Panc1 (cell line): ENCODE data around the gene GARS1. TPM values are rescaled to one million over a fixed set of nuclear protein-coding genes. Genes with fewer than 3 reads are reported as not detected.

Experiments used
- ATAC-seq: fragments of 200-7000 bp; cut with Tn5 transposase; 2 replicates; pipeline ENCODE4 v1.9.1; 2020; ENCODE audit warnings: mild to moderate bottlenecking, moderate library complexity
- BruUV-seq: library from RNA; stranded (reverse); fragments of 400-500 nt; replicated peaks from 2 replicates; lab custom pipeline; 2021; lab: Mats Ljungman, UMichigan
- CTCF ChIA-PET: fragments of 300-600 bp; sonication (Branson Sonifier 250); formaldehyde crosslinking; loops from one replicate; lab custom pipeline; 2022; ENCODE audit warnings: antibody characterized with exemption; lab: Charles Lee
- POLR2A ChIA-PET: fragments of 300-600 bp; sonication (Branson Sonifier 250); formaldehyde crosslinking; loops from one replicate; lab custom pipeline; 2022; ENCODE audit warnings: antibody characterized with exemption; lab: Charles Lee
- DNase-seq: peaks from one replicate; pipeline ENCODE4 v3.0.0-alpha.2; 2010; ENCODE audit warnings: low read depth, low spot score
- H3K27ac ChIP-seq: 2 replicates; pipeline ENCODE4 v1.5.1; 2011; ENCODE audit warnings: mild to moderate bottlenecking, low read length, inconsistent platforms
- H3K27me3 ChIP-seq: fragments of 200-500 bp; sonication (Bioruptor generic); 2 replicates; pipeline ENCODE4 v1.6.0; 2014; ENCODE audit warnings: low read length, inconsistent platforms; ENCODE audit not compliant: control insufficient read depth, insufficient read depth
- H3K36me3 ChIP-seq: fragments of 200-500 bp; sonication (Bioruptor generic); 2 replicates; pipeline ENCODE4 v1.5.1; 2014; ENCODE audit warnings: inconsistent platforms, mild to moderate bottlenecking, low read length, moderate library complexity; ENCODE audit not compliant: control insufficient read depth, insufficient read depth
- H3K4me1 ChIP-seq: 2 replicates; pipeline ENCODE4 v1.5.1; 2011; ENCODE audit warnings: inconsistent platforms, mild to moderate bottlenecking, low read length, moderate library complexity; ENCODE audit not compliant: control insufficient read depth, insufficient read depth
- H3K4me3 ChIP-seq, 2 experiments: 2 replicates each; pipeline ENCODE4 v1.5.1; 2011 to 2012; ENCODE audit warnings: low read depth in 2 of 2, low read length in 2 of 2, mild to moderate bottlenecking in 2 of 2, inconsistent platforms in 1 of 2, moderate library complexity in 1 of 2
- H3K9me3 ChIP-seq: fragments of 200-500 bp; sonication (Bioruptor generic); 2 replicates; pipeline ENCODE4 v1.5.1; 2014; ENCODE audit warnings: low read depth, mild to moderate bottlenecking, inconsistent platforms, low read length, moderate library complexity; ENCODE audit not compliant: control insufficient read depth, insufficient read depth
- CTCF ChIP-seq: fragments of 450-650 bp; IDR thresholded peaks from 2 replicates; pipeline ENCODE4 v1.5.1; 2017; ENCODE audit warnings: mild to moderate bottlenecking
- POLR2AphosphoS5 ChIP-seq: IDR thresholded peaks from 2 replicates; pipeline ENCODE4 v1.6.1; 2012; ENCODE audit warnings: mild to moderate bottlenecking, low read depth, low read length, moderate library complexity
- REST ChIP-seq, 2 experiments: IDR thresholded peaks; 2 replicates each; pipeline ENCODE4 v1.6.1; 2011 to 2012; ENCODE audit warnings: low read depth in 2 of 2, control low read depth in 1 of 2, low read length in 1 of 2, mild to moderate bottlenecking in 1 of 2, moderate library complexity in 1 of 2; ENCODE audit not compliant: insufficient read depth in 1 of 2
- SIN3A ChIP-seq: IDR thresholded peaks from 2 replicates; pipeline ENCODE4 v1.6.1; 2012; ENCODE audit warnings: low read depth, mild to moderate bottlenecking, low read length, moderate library complexity, borderline replicate concordance; ENCODE audit not compliant: insufficient read depth
- TCF7L2 ChIP-seq: IDR thresholded peaks from 2 replicates; pipeline ENCODE4 v1.6.1; 2011; ENCODE audit warnings: mild to moderate bottlenecking, low read depth, low read length, inconsistent platforms
- in situ Hi-C: cut with HindIII; loops from 2 replicates; pipeline ENCODE4 v1.10.0; 2016; ENCODE audit warnings: low sequenced_read_pairs, low pct_unique_long_range_greater_than_20kb
- intact Hi-C: fragments of 100-400 bp; cut with micrococcal nuclease; formaldehyde crosslinking; loops from one replicate; pipeline ENCODE4 v1.10.0; 2022; ENCODE audit not compliant: unreplicated experiment
- total RNA-seq: library from RNA; stranded (reverse); gene quantifications from one replicate; pipeline ENCODE4 v1.2.1, GENCODE V29; 2021; ENCODE audit not compliant: unreplicated experiment

GARS1 gene
- total RNA-seq, 1 experiment from 2014 or later, result 271 TPM

- DNase-seq (no peak), ATAC-seq (no peak)
- Histone ChIP-seq H3K36me3 (no peaks in the 10 kb centered on the region; the same call in 1 of the 2 replicates), H3K4me1 (peaks cover 7% of the 10 kb centered on the region; the same call in 1 of the 2 replicates), H3K4me3 (no peak overlapping the region), H3K27ac (no peak overlapping the region), H3K27me3 (no peaks in the 10 kb centered on the region), H3K9me3 (no peaks in the 10 kb centered on the region)
- in situ Hi-C loops, result no loop called here
- intact Hi-C loops, result no loop called here
- POLR2A ChIA-PET, result no interaction called here
- no TSS peak for BruUV-seq
- TF ChIP-seq REST (IDR thresholded peaks at IDR 0.05; ENCODE audit: insufficient read depth in 1 of 2, low read depth in 2 of 2, low read length in 1 of 2) (no peak), SIN3A (no peak), TCF7L2 (no peak), CTCF (no peak), POLR2AphosphoS5 (no peak)
- CTCF ChIA-PET, result no interaction called here
These were observed 5.6 kb upstream of the GARS1 start for GRCh38 chr7:30589111-30589510.

- intact Hi-C loops (no loop called here), in situ Hi-C loops (no loop called here)
- peaks cover 19% of the 10 kb centered on the region for H3K4me1 ChIP-seq
- peak overlapping the region; percentile 72 to 100 for H3K4me3 ChIP-seq
- ATAC-seq, result peak; percentile 57
- CTCF ChIA-PET, result no interaction called here
- H3K27ac ChIP-seq, result peak overlapping the region; percentile 99
- H3K9me3 ChIP-seq, result no peaks in the 10 kb centered on the region
- H3K36me3 ChIP-seq, result peaks cover 11% of the 10 kb centered on the region
- BruUV-seq, result TSS peak; percentile 88
- POLR2A ChIA-PET, result interaction anchor here (0.8 kb wide), 1 partner anchor 11 kb away, joined by 3 read pairs; no protein-coding TSS in a partner anchor
- no peak for DNase-seq
- no peak for TF ChIP-seq POLR2AphosphoS5
- no peak for TF ChIP-seq CTCF
- TF ChIP-seq REST (IDR thresholded peaks at IDR 0.05; ENCODE audit: insufficient read depth in 1 of 2, low read depth in 2 of 2, low read length in 1 of 2), result no peak
- no peak for TF ChIP-seq SIN3A
- TF ChIP-seq TCF7L2, result no peak
- H3K27me3 ChIP-seq, result no peaks in the 10 kb centered on the region
These were observed 584 bp upstream of the GARS1 start for GRCh38 chr7:30594048-30594539.
